HepG2 (cell line): ENCODE data around the gene SPON2. TPM values are rescaled to one million over a fixed set of nuclear protein-coding genes. Genes with fewer than 3 reads are reported as not detected.

ENCODE experiments used
- ATAC-seq: fragments of 200-7000 bp; cut with Tn5 transposase; 3 replicates; pipeline ENCODE4 v1.9.1; 2020; ENCODE audit warnings: mild to moderate bottlenecking, moderate library complexity
- BruUV-seq: library from RNA; stranded (reverse); fragments of 400-500 nt; replicated peaks from 2 replicates; lab custom pipeline; 2021; lab: Mats Ljungman, UMichigan
- CTCF ChIA-PET: fragments of 300-600 bp; formaldehyde crosslinking; extraction: SDS; loops from one replicate; lab custom pipeline; 2021; ENCODE audit warnings: low total read pairs, inconsistent platforms, low intra/inter-chr PET ratio; lab: Yijun Ruan, JAX
- POLR2A ChIA-PET: fragments of 350-600 bp; sonication (Branson Sonifier 250); formaldehyde crosslinking; loops from one replicate; lab custom pipeline; 2020; ENCODE audit warnings: antibody characterized with exemption, inconsistent platforms; lab: Yijun Ruan, JAX
- DNase-seq: peaks from one replicate; pipeline ENCODE4 v3.0.0-alpha.2; 2015; ENCODE audit warnings: low spot score
- FAIRE-seq: peaks from 3 replicates; lab custom pipeline; 2011; peaks lifted over from hg19 to GRCh38; lab: Jason Lieb, UNC
- H2AFZ ChIP-seq: one replicate; pipeline ENCODE4 v1.6.1; 2011; ENCODE audit warnings: low read length, inconsistent platforms
- H3K27ac ChIP-seq: fragments of 300-600 bp; 3 replicates; pipeline ENCODE4 v1.8.0; 2011; ENCODE audit warnings: mixed run types, mild to moderate bottlenecking, mixed read lengths, low read length, inconsistent platforms; ENCODE audit not compliant: insufficient read depth; ENCODE audit errors: extremely low read length
- H3K27me3 ChIP-seq, 2 experiments: fragments of 200-600 bp in 1 of 2; 2 replicates in 1 of 2; 3 replicates in 1 of 2; pipeline versions ENCODE4 v1.6.0 to v1.8.0; 2011; ENCODE audit warnings: low read length in 2 of 2, mild to moderate bottlenecking in 2 of 2, moderate library complexity in 2 of 2, inconsistent platforms in 1 of 2; ENCODE audit not compliant: insufficient read depth in 2 of 2, control insufficient read depth in 1 of 2
- H3K36me3 ChIP-seq, 2 experiments: fragments of 200-600 bp in 1 of 2; replicated peaks in 1 of 2; 2 replicates in 1 of 2; 3 replicates in 1 of 2; pipeline versions ENCODE4 v1.5.1 to v1.8.0; 2011; ENCODE audit warnings: low read length in 2 of 2, inconsistent platforms in 1 of 2; ENCODE audit not compliant: insufficient read depth in 2 of 2, control insufficient read depth in 1 of 2
- H3K4me1 ChIP-seq: 2 replicates; pipeline ENCODE4 v1.5.1; 2012; ENCODE audit warnings: low read length, inconsistent platforms; ENCODE audit not compliant: insufficient read depth
- H3K4me2 ChIP-seq: 2 replicates; pipeline ENCODE4 v1.6.0; 2011; ENCODE audit warnings: low read depth, low read length, inconsistent platforms
- H3K4me3 ChIP-seq, 3 experiments: fragments of 200-600 bp in 1 of 3; sonication (generic), shearing (Covaris generic) in 1 of 3; replicated peaks in 1 of 3; 2 replicates each; pipeline ENCODE4 v1.5.1; 2011 to 2016; ENCODE audit warnings: low read length in 3 of 3, inconsistent platforms in 2 of 3, low read depth in 2 of 3, mild to moderate bottlenecking in 2 of 3, control low read depth in 1 of 3, mixed read lengths in 1 of 3; ENCODE audit not compliant: insufficient read depth in 1 of 3
- H3K79me2 ChIP-seq: one replicate; pipeline ENCODE4 v1.6.1; 2011; ENCODE audit warnings: low read length, inconsistent platforms; ENCODE audit not compliant: insufficient read depth
- H3K9ac ChIP-seq: 2 replicates; pipeline ENCODE4 v1.6.0; 2011; ENCODE audit warnings: mild to moderate bottlenecking, low read depth, low read length, inconsistent platforms; ENCODE audit not compliant: insufficient read depth
- H3K9me3 ChIP-seq: 2 replicates; pipeline ENCODE4 v1.5.1; 2012; ENCODE audit warnings: mild to moderate bottlenecking, low read length
- H4K20me1 ChIP-seq: 2 replicates; pipeline ENCODE4 v1.6.0; 2011; ENCODE audit warnings: inconsistent platforms, mild to moderate bottlenecking, low read length, moderate library complexity; ENCODE audit not compliant: insufficient read depth
- AFF4 ChIP-seq: sonication (generic); formaldehyde crosslinking; IDR thresholded peaks from 2 replicates; pipeline ENCODE4 v1.4.0; 2020; ENCODE audit warnings: missing genetic modification reagents
- EED ChIP-seq: sonication (generic); formaldehyde crosslinking; IDR thresholded peaks from 2 replicates; pipeline ENCODE4 v1.5.0; 2020; ENCODE audit warnings: mild to moderate bottlenecking, missing genetic modification reagents
- FOXP1 ChIP-seq, 2 experiments: fragments of 450-650 bp in 1 of 2; IDR thresholded peaks; 2 replicates each; pipeline ENCODE4 v1.6.1; 2017 to 2018; ENCODE audit warnings: antibody characterized with exemption in 1 of 2
- HES4 ChIP-seq: sonication (generic); formaldehyde crosslinking; IDR thresholded peaks from 2 replicates; pipeline ENCODE4 v1.9.0; 2021; ENCODE audit warnings: mild to moderate bottlenecking, missing genetic modification reagents, borderline replicate concordance
- HNRNPUL1 ChIP-seq: fragments of 200-400 bp; formaldehyde crosslinking; IDR thresholded peaks from 2 replicates; pipeline ENCODE4 v1.6.1; 2017; ENCODE audit warnings: low read depth, mild to moderate bottlenecking, low read length, moderate library complexity
- IKZF1 ChIP-seq: fragments of 450-650 bp; IDR thresholded peaks from 2 replicates; pipeline ENCODE4 v1.7.1; 2016
- RFX3 ChIP-seq: IDR thresholded peaks from 2 replicates; pipeline ENCODE4 v1.6.1; 2016; ENCODE audit warnings: missing biosample characterization, missing genetic modification reagents
- SMYD3 ChIP-seq: sonication (generic); formaldehyde crosslinking; IDR thresholded peaks from 2 replicates; pipeline ENCODE4 v1.8.1; 2023; ENCODE audit warnings: mild to moderate bottlenecking, missing genetic modification reagents
- SP1 ChIP-seq, 2 experiments: fragments of 450-650 bp in 1 of 2; sonication (generic) in 1 of 2; formaldehyde crosslinking in 1 of 2; IDR thresholded peaks; 2 replicates each; pipeline versions ENCODE4 v1.4.0 to v1.6.1; 2016 to 2020; ENCODE audit warnings: missing genetic modification reagents in 1 of 2
- YEATS2 ChIP-seq: sonication (generic); formaldehyde crosslinking; IDR thresholded peaks from 2 replicates; pipeline ENCODE4 v1.4.0; 2020; ENCODE audit warnings: missing genetic modification reagents, borderline replicate concordance
- ZFP37 ChIP-seq: sonication (generic); formaldehyde crosslinking; IDR thresholded peaks from 2 replicates; pipeline ENCODE4 v1.4.0; 2020; ENCODE audit warnings: missing genetic modification reagents, borderline replicate concordance
- ZNF136 ChIP-seq: sonication (generic); formaldehyde crosslinking; IDR thresholded peaks from 2 replicates; pipeline ENCODE4 v1.8.1; 2022; ENCODE audit warnings: low read depth, mild to moderate bottlenecking, moderate library complexity, missing genetic modification reagents
- ZNF367 ChIP-seq: sonication (generic); formaldehyde crosslinking; IDR thresholded peaks from 2 replicates; pipeline ENCODE4 v1.4.0; 2020; ENCODE audit warnings: missing genetic modification reagents, borderline replicate concordance
- ZNF503 ChIP-seq: sonication (generic); formaldehyde crosslinking; IDR thresholded peaks from 2 replicates; pipeline ENCODE4 v1.4.0; 2020; ENCODE audit warnings: missing genetic modification reagents
- ZNF546 ChIP-seq: sonication (generic); formaldehyde crosslinking; conservative IDR thresholded peaks from 2 replicates; pipeline ENCODE4 v1.8.1; 2023; ENCODE audit warnings: mild to moderate bottlenecking, missing genetic modification reagents
- ZNF607 ChIP-seq: sonication (generic); formaldehyde crosslinking; IDR thresholded peaks from 2 replicates; pipeline ENCODE4 v1.5.1; 2020; ENCODE audit warnings: missing genetic modification reagents, mild to moderate bottlenecking, borderline replicate concordance
- ZNF740 ChIP-seq: sonication (generic); formaldehyde crosslinking; IDR thresholded peaks from 2 replicates; pipeline ENCODE4 v1.4.0; 2020; ENCODE audit warnings: missing genetic modification reagents
- ZNF790 ChIP-seq: sonication (generic); formaldehyde crosslinking; IDR thresholded peaks from 2 replicates; pipeline ENCODE4 v1.8.0; 2022; ENCODE audit warnings: missing genetic modification reagents, mild to moderate bottlenecking, borderline replicate concordance
- WGBS: methylation state at CpG from one replicate; pipeline ENCODE4 v1.1.6; 2017; ENCODE audit warnings: low lambda C conversion rate; 5-methylcytosine and 5-hydroxymethylcytosine counted together
- in situ Hi-C: cut with HindIII; loops from 2 replicates; pipeline ENCODE4 v1.10.0; 2017; ENCODE audit warnings: low pct_unique_long_range_greater_than_20kb; ENCODE audit not compliant: extremely low pct_ligation_motif_present
- intact Hi-C: fragments of 100-400 bp; cut with micrococcal nuclease; formaldehyde crosslinking; loops from one replicate; pipeline ENCODE4 v1.10.0; 2022; ENCODE audit not compliant: unreplicated experiment
- polyA plus RNA-seq, 8 experiments: library from polyadenylated mRNA; depleted of rRNA in 3 of 8; stranded (reverse) in 7 of 8; unstranded in 1 of 8; fragments of >200 nt; fragmentation: Illumina TruSeq in 4 of 8; extraction: Trizol in 4 of 8; gene quantifications; 2 replicates each; pipeline versions ENCODE4 v1.2.1 to v1.2.3, GENCODE V29; 2011 to 2016; ENCODE audit warnings: low read depth in 4 of 8, missing spikeins in 1 of 8, mixed read lengths in 1 of 8; ENCODE audit not compliant: insufficient read depth in 1 of 8
- total RNA-seq, 5 experiments: library from RNA; depleted of rRNA; stranded (reverse); fragments of >200 nt; fragmentation: Illumina TruSeq; extraction: Trizol; gene quantifications; 2 replicates each; pipeline ENCODE4 v1.2.3, GENCODE V29; 2016; ENCODE audit warnings: low read depth in 1 of 5

Gene SPON2
- total and polyA plus RNA-seq, 2 of the 13 experiments (the other 11 are each of a cell fraction or from before 2014, with no cell fraction given), result 17.4 to 55.2 TPM

- Histone ChIP-seq H3K9ac (no peak overlapping the region), H3K9me3 (no peaks in the 10 kb centered on the region; the same call in 1 of the 2 replicates), H3K27ac (no peak overlapping the region), H3K79me2 (no peaks in the 10 kb centered on the region), H3K4me2 (no peak overlapping the region), H3K4me1 (peaks cover 26% of the 10 kb centered on the region), H3K36me3 (no peaks in the 10 kb centered on the region), H3K27me3 (peaks cover 7 to 38% of the 10 kb centered on the region in 2 experiments; a peak in 4 of 5 replicates), H3K4me3 (no peak overlapping the region), H2AFZ (no peak overlapping the region), H4K20me1 (no peaks in the 10 kb centered on the region)
- WGBS, result 2% methylated on average over 3 of the region's 3 CpGs
- BruUV-seq, result no TSS peak
- no peak for ATAC-seq
- FAIRE-seq, result no peak
- in situ Hi-C loops, result no loop called here
- intact Hi-C loops, result no loop called here
- DNase-seq, result no peak
- POLR2A ChIA-PET, result no interaction called here
- CTCF ChIA-PET, result no interaction called here
- TF ChIP-seq SP1 (IDR thresholded peaks at IDR 0.05), result no peak
- no peak for TF ChIP-seq SP1 (CRISPR knock-in tag; IDR thresholded peaks at IDR 0.05)
- TF ChIP-seq YEATS2 (CRISPR knock-in tag), result no peak
- no peak for TF ChIP-seq ZNF740 (CRISPR knock-in tag)
- no peak for TF ChIP-seq ZNF503 (CRISPR knock-in tag)
- TF ChIP-seq EED, result no peak
- no peak for TF ChIP-seq ZNF367 (CRISPR knock-in tag)
- no peak for TF ChIP-seq ZNF136 (CRISPR knock-in tag)
- TF ChIP-seq ZNF790 (CRISPR knock-in tag), result no peak
- no peak for TF ChIP-seq HNRNPUL1
- TF ChIP-seq IKZF1, result no peak
- no peak for TF ChIP-seq RFX3 (CRISPR knock-in tag)
- no peak for TF ChIP-seq ZNF607 (CRISPR knock-in tag)
- TF ChIP-seq AFF4 (CRISPR knock-in tag), result no peak
- TF ChIP-seq HES4 (CRISPR knock-in tag), result no peak
- no peak for TF ChIP-seq ZNF546
- no peak for TF ChIP-seq FOXP1 (IDR thresholded peaks at IDR 0.05)
- TF ChIP-seq FOXP1 (CRISPR knock-in tag; IDR thresholded peaks at IDR 0.05), result no peak
- no peak for TF ChIP-seq ZFP37
- no peak for TF ChIP-seq SMYD3 (CRISPR knock-in tag)
Observed at GRCh38 chr4:1155314-1155713, 17.1 kb downstream of the SPON2 start.
